GM12801 (cell line): ENCODE results near the gene SLC25A21.

Source experiments
- TF ChIP-seq, protein P1 (sequence below): IDR thresholded peaks from one replicate; pipeline ENCODE4 v1.5.1; 2011; ENCODE audit warnings: control low read depth; ENCODE audit not compliant: insufficient read length; ENCODE audit errors: extremely low read depth

The SLC25A21 gene

DNA sequence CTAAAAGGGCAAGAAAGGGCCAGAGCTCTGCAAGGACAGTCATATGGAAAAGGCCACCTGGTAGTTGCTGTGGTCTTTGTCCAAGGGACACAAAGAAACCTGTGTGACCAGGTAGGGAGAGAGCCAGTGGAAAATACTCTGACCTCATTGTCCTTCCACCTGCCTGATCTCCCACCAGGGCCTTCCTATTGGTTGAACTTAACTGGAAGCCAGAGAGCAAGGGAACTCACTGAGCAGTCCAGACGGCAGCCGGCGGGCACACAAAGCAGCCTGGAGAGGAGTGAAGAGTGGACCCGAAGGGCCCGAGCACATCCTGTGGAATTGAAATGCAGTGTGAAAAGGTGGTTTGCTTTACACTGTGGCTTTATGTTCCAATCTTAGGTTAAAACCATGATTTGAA lies 120.7 kb downstream of the SLC25A21 start:
- TF ChIP-seq, protein P1, sequence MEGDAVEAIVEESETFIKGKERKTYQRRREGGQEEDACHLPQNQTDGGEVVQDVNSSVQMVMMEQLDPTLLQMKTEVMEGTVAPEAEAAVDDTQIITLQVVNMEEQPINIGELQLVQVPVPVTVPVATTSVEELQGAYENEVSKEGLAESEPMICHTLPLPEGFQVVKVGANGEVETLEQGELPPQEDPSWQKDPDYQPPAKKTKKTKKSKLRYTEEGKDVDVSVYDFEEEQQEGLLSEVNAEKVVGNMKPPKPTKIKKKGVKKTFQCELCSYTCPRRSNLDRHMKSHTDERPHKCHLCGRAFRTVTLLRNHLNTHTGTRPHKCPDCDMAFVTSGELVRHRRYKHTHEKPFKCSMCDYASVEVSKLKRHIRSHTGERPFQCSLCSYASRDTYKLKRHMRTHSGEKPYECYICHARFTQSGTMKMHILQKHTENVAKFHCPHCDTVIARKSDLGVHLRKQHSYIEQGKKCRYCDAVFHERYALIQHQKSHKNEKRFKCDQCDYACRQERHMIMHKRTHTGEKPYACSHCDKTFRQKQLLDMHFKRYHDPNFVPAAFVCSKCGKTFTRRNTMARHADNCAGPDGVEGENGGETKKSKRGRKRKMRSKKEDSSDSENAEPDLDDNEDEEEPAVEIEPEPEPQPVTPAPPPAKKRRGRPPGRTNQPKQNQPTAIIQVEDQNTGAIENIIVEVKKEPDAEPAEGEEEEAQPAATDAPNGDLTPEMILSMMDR = no peak

DNA sequence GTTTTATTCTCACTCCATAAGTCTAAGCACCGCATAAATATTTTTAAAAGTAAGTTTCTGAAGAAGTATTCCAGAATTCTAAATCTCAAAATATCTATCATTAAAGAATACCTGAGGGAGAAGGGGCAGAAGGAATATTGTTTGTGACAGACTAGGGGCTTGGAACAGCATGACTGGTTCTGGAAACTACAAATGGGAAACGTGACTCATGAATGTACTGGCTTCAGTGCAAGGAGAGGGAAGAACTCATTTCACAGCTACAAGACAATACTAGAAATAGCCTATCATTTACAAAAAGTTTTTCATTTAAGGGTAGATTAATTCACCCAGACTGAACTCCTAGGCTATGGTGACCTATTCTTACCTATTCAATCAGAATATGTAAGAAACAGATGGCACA lies 121.3 kb downstream of the SLC25A21 start:
- TF ChIP-seq, protein P1 = no peak

DNA sequence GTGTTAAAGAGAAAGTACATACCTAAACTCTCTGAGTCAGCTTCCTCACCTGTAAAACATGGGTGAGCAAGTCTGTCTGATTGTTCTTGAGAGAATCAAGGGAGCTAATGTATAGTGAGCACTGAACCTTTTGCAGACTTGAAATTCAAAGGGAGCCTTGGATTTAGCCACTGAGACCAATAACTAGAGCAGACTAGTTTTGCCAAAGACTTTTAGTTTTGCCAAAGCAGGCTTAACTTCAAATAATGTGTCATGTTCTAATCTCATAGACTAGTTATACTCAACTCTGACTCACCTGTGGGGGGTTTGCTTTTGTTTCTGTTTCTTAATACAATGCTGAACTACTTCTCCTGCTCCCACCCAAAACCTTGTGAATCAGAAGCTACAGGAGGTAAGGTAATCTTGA lies 123.7 kb downstream of the SLC25A21 start:
- TF ChIP-seq, protein P1 = no peak

DNA sequence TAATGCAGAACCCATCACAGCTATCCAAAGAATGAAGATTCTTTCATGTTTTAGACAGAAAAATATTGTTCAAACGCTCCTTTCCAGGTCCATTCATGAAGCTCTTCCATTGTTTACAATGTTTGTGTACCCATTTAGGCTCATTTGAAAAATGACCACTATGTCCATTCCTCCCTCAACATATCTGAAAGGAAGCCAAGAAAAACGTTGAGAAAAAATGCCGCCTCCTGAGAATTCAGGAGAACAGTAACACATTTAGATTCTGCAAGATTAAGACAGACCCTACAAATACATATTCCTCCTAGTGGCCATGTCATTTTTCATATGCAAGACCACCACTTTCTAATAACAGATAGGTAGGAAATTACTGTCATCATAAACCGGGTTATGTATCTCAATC lies 124.4 kb downstream of the SLC25A21 start:
- TF ChIP-seq, protein P1 = no peak

DNA sequence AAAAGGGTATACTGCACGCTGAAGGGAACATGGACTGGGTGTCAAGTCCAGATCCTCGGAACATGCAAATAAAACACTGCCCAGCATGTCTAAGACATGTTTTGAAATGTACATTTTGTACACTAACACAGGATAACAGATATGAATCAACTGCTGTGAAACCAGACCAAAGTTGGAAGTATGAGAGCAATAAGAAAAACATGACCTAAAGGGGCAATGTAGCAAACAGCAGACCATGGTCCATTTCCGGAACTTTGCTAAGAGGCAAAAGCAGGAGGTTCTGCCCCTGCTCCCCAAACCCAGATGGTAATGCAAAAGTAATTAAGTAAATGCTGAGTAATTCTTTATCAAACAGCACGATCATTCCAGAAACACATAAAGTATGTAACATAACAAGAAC lies 125.2 kb downstream of the SLC25A21 start:
- TF ChIP-seq, protein P1 = no peak

DNA sequence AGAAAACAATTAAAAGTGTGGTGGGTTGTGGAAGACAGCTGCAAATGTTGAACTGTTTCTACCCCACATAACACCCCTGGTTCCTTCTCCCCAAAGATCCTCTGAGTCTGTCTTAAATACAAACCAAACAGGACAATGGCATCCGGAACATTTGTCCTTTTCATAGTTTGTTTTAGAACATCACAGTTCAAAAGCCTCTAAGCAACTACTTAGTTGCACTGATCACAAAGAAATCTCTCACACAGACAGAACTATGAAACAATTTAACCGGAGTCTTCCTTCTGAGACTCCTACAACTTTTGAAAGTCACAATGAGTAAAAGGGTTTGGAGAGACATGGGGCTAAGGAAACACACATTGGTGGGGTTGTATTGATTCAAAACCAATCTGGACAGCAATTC lies 125.6 kb downstream of the SLC25A21 start:
- TF ChIP-seq, protein P1 = no peak

DNA sequence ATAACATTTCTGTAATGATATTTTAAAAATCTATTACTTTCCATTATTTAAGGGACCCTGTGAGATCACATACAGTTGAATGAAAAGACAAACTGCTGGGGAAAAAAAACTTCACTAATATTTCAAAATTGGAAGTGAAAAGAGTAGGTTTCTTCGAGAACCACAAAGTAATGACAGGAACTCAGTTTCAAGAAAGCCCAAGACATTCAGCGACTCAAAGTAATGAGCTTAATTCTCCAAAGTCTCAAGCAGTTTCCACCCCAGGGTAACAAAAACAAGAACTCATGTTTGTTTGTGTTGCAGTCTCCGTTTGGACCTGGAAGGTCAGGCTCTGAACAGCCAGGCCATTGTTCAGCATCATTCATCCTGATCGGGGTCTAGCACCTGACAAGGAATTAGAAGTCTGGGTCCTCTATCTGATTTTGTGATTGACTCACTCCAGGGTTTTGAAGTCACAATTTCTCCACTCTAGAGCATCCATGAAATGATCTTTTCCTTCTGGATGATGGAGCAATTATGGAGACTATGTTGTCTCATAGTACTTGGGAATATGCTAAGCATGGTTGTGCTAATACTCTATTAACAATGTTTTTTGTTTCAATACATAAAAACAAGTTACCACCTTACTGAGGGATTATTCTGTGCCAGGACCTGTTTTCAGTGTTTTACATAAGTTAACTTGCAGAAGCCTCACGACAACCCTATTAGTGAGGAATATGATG lies 126.9 kb downstream of the SLC25A21 start:
- TF ChIP-seq, protein P1 = no peak
